RWPE2 (cell line): ENCODE data around the gene ZKSCAN7.
"Not testable (repeated sequence)": the region's sequence is repeated elsewhere in the genome, so short reads cannot be mapped to it uniquely, and the experiment has no call there.

Source experiments
- ATAC-seq: fragments of 200-7000 bp; cut with Tn5 transposase; 3 replicates; pipeline ENCODE4 v1.9.1; 2021; ENCODE audit warnings: low read depth
- DNase-seq: peaks from one replicate; pipeline ENCODE4 v3.0.0-alpha.2; 2020; ENCODE audit warnings: low spot score
- H3K27ac ChIP-seq: fragments of 450-650 bp; 2 replicates; pipeline ENCODE4 v1.5.1; 2017; ENCODE audit warnings: mild to moderate bottlenecking; ENCODE audit not compliant: poor library complexity, severe bottlenecking
- H3K27me3 ChIP-seq: fragments of 250-450 bp; sonication (Bioruptor Pico); 2 replicates; pipeline ENCODE4 v1.5.1; 2021; ENCODE audit warnings: mild to moderate bottlenecking, moderate library complexity; ENCODE audit not compliant: insufficient read depth, poor library complexity, severe bottlenecking
- H3K36me3 ChIP-seq: fragments of 250-450 bp; sonication (Bioruptor Pico); 2 replicates; pipeline ENCODE4 v1.5.1; 2020; ENCODE audit warnings: low read depth, mild to moderate bottlenecking, moderate library complexity
- H3K4me1 ChIP-seq: fragments of 250-450 bp; sonication (Bioruptor Pico); 2 replicates; pipeline ENCODE4 v1.5.1; 2021; ENCODE audit warnings: mild to moderate bottlenecking, moderate library complexity; ENCODE audit not compliant: insufficient read depth, poor library complexity, severe bottlenecking
- H3K4me3 ChIP-seq: fragments of 250-450 bp; sonication (Bioruptor Pico); 2 replicates; pipeline ENCODE4 v1.5.1; 2021; ENCODE audit warnings: mild to moderate bottlenecking, moderate library complexity; ENCODE audit not compliant: severe bottlenecking
- H3K9me3 ChIP-seq: fragments of 250-450 bp; sonication (Bioruptor Pico); 2 replicates; pipeline ENCODE4 v1.5.1; 2021; ENCODE audit warnings: mild to moderate bottlenecking, moderate library complexity; ENCODE audit not compliant: severe bottlenecking
- CTCF ChIP-seq: fragments of 450-650 bp; IDR thresholded peaks from one replicate; pipeline ENCODE4 v1.5.1; 2017; ENCODE audit warnings: mild to moderate bottlenecking, moderate library complexity; ENCODE audit not compliant: poor library complexity, severe bottlenecking

Gene ZKSCAN7

GRCh38 chr3:44562147-44562546 is 7.2 kb downstream of the ZKSCAN7 start:
- no peaks in the 10 kb centered on the region for H3K27me3 ChIP-seq
- H3K9me3 ChIP-seq: peaks cover 2% of the 10 kb centered on the region
- H3K4me3 ChIP-seq: no peak overlapping the region
- H3K4me1 ChIP-seq: no peaks in the 10 kb centered on the region
- H3K36me3 ChIP-seq: no peaks in the 10 kb centered on the region
- DNase-seq (no peak), ATAC-seq (no peak)
- no peak overlapping the region for H3K27ac ChIP-seq
- no peak for TF ChIP-seq CTCF

- ATAC-seq (no peak), DNase-seq (no peak)
- H3K4me3 ChIP-seq: no peak overlapping the region
- no peak for TF ChIP-seq CTCF
- H3K27ac ChIP-seq: no peak overlapping the region
- no peaks in the 10 kb centered on the region for H3K4me1 ChIP-seq
- H3K27me3 ChIP-seq: no peaks in the 10 kb centered on the region
- peaks cover 5% of the 10 kb centered on the region for H3K9me3 ChIP-seq
- 0 out of 2 replicates have a peak, but pooled peaks cover 3% of the 10 kb centered on the region for H3K36me3 ChIP-seq
Measured at GRCh38 chr3:44568561-44568960, 13.6 kb downstream of the ZKSCAN7 start.

- DNase-seq: no peak
- Histone ChIP-seq H3K9me3 (peaks cover 10% of the 10 kb centered on the region), H3K4me3 (no peak overlapping the region), H3K27me3 (no peaks in the 10 kb centered on the region), H3K27ac (no peak overlapping the region), H3K36me3 (0 out of 2 replicates have a peak, but pooled peaks cover 3% of the 10 kb centered on the region), H3K4me1 (no peaks in the 10 kb centered on the region)
- ATAC-seq: no peak
- no peak for TF ChIP-seq CTCF
Measured at GRCh38 chr3:44571024-44571423, 16.0 kb downstream of the ZKSCAN7 start.

- H3K9me3 ChIP-seq: peaks cover 10% of the 10 kb centered on the region
- H3K36me3 ChIP-seq: no peaks in the 10 kb centered on the region
- no peak overlapping the region for H3K4me3 ChIP-seq
- no peaks in the 10 kb centered on the region for H3K4me1 ChIP-seq
- no peak for TF ChIP-seq CTCF
- no peak overlapping the region for H3K27ac ChIP-seq
- DNase-seq (no peak), ATAC-seq (no peak)
- no peaks in the 10 kb centered on the region for H3K27me3 ChIP-seq
Measured at GRCh38 chr3:44576613-44577012, 21.6 kb downstream of the ZKSCAN7 start.

- not testable (repeated sequence) for DNase-seq, ATAC-seq, H3K4me3 ChIP-seq, H3K9me3 ChIP-seq, H3K36me3 ChIP-seq, H3K27ac ChIP-seq, H3K4me1 ChIP-seq, H3K27me3 ChIP-seq
Measured at GRCh38 chr3:44577354-44577952, 22.5 kb downstream of the ZKSCAN7 start.

- not testable (repeated sequence) for H3K27ac ChIP-seq, H3K9me3 ChIP-seq, ATAC-seq, H3K4me3 ChIP-seq, H3K27me3 ChIP-seq, H3K36me3 ChIP-seq, DNase-seq, H3K4me1 ChIP-seq
Measured at GRCh38 chr3:44578316-44578715, 23.3 kb downstream of the ZKSCAN7 start.

GRCh38 chr3:44578924-44579515 is 24.0 kb downstream of the ZKSCAN7 start:
- not testable (repeated sequence) for H3K27ac ChIP-seq, H3K4me1 ChIP-seq, H3K4me3 ChIP-seq, H3K36me3 ChIP-seq, H3K9me3 ChIP-seq, DNase-seq, ATAC-seq, H3K27me3 ChIP-seq

- H3K27me3 ChIP-seq, ATAC-seq, H3K27ac ChIP-seq: not testable (repeated sequence)
Measured at GRCh38 chr3:44579749-44580148, 24.8 kb downstream of the ZKSCAN7 start.

More at GRCh38 chr3:44579749-44580148, 24.8 kb downstream of the ZKSCAN7 start:
- H3K4me1 ChIP-seq, H3K9me3 ChIP-seq, H3K4me3 ChIP-seq, DNase-seq, H3K36me3 ChIP-seq: not testable (repeated sequence)
